ENCODE data around the gene NRAP. TPM values are rescaled to one million over a fixed set of nuclear protein-coding genes. Genes with fewer than 3 reads are reported as not detected.

NRAP gene
- total RNA-seq, 1 donor: not detected

DNA sequence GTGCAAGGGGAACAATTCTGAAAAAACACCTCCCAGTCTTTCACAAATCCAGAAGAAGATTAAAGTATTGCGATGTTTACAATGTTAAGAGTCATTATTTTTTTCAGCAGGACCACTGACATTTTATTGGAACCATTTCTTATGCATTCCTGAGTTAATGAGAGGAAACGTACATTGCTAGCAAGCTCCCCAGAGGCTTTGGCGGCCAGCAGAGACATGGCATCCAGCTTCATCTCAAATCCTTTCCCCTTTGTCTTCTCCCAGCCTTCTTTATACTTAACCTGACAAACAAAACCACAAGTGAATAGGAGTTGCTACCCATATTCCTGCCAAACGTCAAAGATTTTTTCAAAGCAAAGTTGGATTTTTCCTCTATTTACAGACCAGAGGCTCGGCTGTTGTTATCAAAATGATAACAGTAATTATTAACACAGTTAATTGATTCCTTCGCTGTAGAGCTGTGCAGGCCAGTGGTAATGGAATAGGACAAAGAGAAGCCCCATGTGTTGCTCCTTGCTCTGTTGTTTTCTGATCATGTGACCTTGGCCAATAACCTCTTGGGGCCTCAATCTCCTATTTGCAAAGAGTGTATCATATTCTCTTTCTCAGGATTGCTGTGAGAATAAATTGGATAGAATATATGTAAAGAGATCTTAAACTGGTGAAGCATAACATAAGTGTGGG is 32.0 kb downstream of the NRAP start:
- no peak overlapping the region for H3K4me3 ChIP-seq (ENCODE audit: low read length)

DNA sequence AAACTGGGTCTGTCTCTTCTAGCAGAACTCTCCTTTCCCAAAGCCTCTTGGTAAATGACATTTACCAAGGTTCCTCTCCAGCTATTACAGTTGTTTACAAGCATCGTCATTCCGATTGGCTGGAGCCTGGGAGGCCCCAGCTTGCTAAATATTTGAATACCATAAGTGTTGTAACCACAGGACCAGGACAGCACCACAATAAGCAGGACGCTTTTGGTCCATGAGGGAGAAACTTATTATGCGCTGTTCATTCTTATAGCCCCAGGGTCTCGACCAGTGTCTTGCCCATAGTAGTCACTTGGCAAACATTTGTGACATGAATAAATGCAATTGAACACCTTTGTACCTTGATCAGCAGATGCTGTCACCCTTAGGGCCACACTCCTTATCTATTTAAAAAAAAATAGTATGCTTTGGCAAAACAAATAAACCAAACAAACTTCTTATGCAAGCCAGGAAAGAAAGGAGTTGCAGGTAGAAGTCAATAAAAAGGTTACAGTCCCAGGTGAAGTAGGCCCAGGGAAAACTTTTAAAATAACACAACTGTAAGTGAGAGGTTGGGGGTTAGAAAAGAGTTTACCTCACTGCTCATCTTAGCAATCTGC is 32.8 kb downstream of the NRAP start:
- no peaks in the 10 kb centered on the region for H3K27me3 ChIP-seq (ENCODE audit: insufficient read depth, low read length)

More for the DNA sequence above, 32.0 kb downstream of the NRAP start:
- no peaks in the 10 kb centered on the region for H3K9me3 ChIP-seq (ENCODE audit: low read depth, low read length)
- H3K27me3 ChIP-seq (ENCODE audit: insufficient read depth, low read length): no peaks in the 10 kb centered on the region
- no peaks in the 10 kb centered on the region for H3K4me1 ChIP-seq (ENCODE audit: insufficient read depth, low read length)

DNA sequence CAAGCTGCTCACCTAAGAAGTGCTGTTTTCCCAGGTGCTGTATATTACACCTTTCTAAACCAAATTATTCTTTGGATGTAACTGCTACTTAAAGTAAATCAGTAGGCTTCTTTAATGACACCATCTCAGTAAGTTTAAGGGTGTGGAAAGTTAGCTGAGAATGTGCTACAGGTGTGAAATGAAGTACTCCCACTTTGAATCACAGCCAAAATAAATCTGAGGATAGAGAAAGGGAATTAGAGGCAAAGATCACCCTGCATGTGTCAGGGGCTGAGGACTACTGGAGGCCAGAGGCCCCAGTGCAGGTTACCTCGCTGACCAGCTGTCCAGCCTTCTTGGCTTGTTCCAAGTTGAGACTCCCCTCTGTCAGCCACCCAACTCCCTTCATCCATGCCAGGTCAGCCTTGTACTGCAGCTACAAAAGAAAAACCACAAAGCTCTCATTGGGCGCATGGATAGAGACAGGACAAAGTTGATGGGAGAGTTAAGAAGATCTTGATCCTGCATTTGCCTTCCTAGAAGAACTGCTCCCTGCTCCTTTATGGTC is 35.2 kb downstream of the NRAP start:
- no peaks in the 10 kb centered on the region for H3K27me3 ChIP-seq (ENCODE audit: insufficient read depth, low read length)
- no peaks in the 10 kb centered on the region for H3K4me1 ChIP-seq (ENCODE audit: insufficient read depth, low read length)
- no peak overlapping the region for H3K4me3 ChIP-seq (ENCODE audit: low read length)
- H3K9me3 ChIP-seq (ENCODE audit: low read depth, low read length): no peaks in the 10 kb centered on the region

More for the DNA sequence above, 32.8 kb downstream of the NRAP start:
- Histone ChIP-seq H3K9me3 (ENCODE audit: low read depth, low read length) (no peaks in the 10 kb centered on the region), H3K4me3 (ENCODE audit: low read length) (no peak overlapping the region), H3K4me1 (ENCODE audit: insufficient read depth, low read length) (no peaks in the 10 kb centered on the region)

DNA sequence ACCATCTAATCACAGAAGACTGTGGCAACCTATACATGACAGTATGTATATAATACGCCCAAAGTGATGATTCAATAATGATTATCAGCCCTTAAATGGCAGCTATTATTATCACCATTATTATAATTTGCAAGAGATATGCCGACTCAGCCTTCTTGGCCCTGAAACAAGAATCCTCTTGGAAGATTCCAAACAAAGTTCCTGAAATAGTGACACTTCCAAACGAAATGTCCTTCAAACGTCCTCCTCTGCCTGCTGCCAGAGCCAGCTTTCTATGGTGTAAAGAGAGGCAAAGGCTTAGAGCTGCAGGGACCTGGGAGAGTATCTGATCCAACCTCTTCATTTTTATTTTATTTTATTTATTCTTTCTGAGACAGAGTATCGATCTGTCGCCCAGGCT is 36.0 kb downstream of the NRAP start:
- H3K9me3 ChIP-seq (ENCODE audit: low read depth, low read length): no peaks in the 10 kb centered on the region
- no peaks in the 10 kb centered on the region for H3K4me1 ChIP-seq (ENCODE audit: insufficient read depth, low read length)
- H3K4me3 ChIP-seq (ENCODE audit: low read length): no peak overlapping the region
- H3K27me3 ChIP-seq (ENCODE audit: insufficient read depth, low read length): no peaks in the 10 kb centered on the region

DNA sequence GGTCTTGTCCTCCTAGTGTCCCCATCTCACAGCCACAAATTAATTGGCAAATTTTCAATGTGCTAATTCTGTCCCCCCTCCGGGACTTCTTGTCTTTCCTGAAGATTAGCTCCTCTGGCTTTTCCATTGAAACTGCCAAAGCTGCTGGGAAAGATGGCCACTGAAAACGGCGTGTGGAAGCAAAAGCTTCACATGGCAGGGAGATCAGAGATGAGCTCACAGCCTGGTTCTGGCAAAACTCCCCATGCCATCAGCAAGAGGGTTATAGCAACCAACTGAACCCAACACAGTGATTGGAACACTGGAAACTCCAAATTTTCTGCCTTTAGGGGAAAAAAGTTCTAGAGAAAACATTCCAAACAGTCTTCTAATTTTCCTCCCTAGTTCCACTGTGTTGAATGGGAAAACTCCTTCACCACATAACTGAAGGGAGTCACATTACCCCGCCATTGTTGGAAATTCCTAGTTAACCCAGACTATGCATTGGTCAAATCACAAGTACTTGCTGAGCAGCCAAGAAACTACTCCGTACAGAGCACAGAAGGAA is 37.0 kb downstream of the NRAP start:
- Histone ChIP-seq H3K9me3 (ENCODE audit: low read depth, low read length) (no peaks in the 10 kb centered on the region), H3K27me3 (ENCODE audit: insufficient read depth, low read length) (no peaks in the 10 kb centered on the region), H3K4me1 (ENCODE audit: insufficient read depth, low read length) (no peaks in the 10 kb centered on the region), H3K4me3 (ENCODE audit: low read length) (no peak overlapping the region)

DNA sequence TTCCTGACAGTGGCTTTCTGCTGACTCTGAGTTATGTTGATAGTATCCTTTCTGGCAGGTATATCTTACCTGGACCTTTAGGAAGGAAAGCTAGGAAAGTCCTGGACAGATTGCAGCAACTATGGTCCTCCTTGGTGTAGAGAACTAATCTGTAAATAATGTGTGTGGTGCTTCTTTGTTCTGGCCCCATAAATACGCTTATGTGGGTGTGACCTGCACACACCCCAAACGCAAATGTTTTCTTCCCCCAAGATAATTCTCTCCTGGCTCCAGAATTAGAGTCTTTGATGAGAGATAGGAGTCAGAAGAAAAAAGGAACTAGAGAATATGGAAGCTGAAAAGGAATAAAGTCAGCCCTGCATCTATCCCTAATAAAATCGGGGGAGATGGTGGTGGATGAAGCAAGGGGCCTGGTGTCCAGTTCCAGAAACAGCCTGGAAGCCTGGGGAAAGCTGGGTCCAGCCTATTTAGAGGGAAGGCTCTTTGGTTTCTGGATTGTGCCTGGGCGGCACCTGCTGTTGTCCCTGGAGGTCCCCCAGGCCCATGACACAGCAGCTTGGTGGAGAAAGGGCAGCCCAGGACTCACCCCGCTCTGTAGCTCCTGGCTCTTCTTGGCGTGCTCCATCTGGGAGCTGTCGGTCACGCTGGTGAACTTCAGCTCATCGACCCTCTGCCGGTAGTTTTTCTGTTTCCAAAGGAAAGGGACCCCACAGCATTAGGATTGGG is 38.2 kb downstream of the NRAP start:
- no peak overlapping the region for H3K4me3 ChIP-seq (ENCODE audit: low read length)
- no peaks in the 10 kb centered on the region for H3K4me1 ChIP-seq (ENCODE audit: insufficient read depth, low read length)
- no peaks in the 10 kb centered on the region for H3K27me3 ChIP-seq (ENCODE audit: insufficient read depth, low read length)
- H3K9me3 ChIP-seq (ENCODE audit: low read depth, low read length): no peaks in the 10 kb centered on the region

DNA sequence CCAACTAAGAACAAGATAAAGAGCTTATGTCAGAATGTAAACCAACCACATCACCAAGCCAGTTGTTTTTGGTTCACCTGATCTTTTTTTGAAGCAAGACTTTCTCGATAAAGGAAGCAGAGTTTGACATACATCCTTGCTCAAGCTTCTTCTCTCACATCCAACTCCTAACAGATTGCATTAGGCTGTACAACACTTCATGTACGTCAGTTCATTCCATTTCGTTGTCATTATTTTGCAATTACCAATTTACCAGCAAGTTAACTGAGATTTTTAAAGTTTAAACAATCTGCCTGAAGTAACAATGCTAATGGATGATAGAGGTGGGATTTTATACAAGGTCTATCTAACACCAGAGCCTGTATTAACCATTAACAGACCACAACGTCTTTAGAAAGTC is 41.0 kb downstream of the NRAP start:
- Histone ChIP-seq H3K27me3 (ENCODE audit: insufficient read depth, low read length) (peaks cover 4% of the 10 kb centered on the region), H3K4me1 (ENCODE audit: insufficient read depth, low read length) (no peaks in the 10 kb centered on the region), H3K4me3 (ENCODE audit: low read length) (no peak overlapping the region), H3K9me3 (ENCODE audit: low read depth, low read length) (no peaks in the 10 kb centered on the region)

DNA sequence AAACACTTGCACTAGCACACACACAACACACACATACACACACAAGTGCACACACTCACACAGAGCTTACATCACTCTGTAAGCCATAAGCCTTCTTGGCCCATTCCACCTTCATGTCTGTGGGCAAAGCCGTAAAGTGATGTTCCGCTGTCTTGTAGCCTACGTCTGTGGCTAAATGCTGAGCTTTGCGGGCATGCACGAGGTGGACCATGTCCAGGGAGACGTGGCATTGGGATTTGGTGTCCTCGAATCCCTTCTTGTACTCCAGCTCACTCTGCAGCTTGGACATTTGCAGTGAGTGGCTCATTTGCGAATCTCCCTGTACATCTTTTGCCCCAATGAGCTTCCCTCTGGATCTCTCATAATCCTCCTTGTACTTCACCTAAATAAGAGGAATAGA is 42.0 kb downstream of the NRAP start:
- peaks cover 11% of the 10 kb centered on the region for H3K27me3 ChIP-seq (ENCODE audit: insufficient read depth, low read length)
- H3K9me3 ChIP-seq (ENCODE audit: low read depth, low read length): no peaks in the 10 kb centered on the region
- no peak overlapping the region for H3K4me3 ChIP-seq (ENCODE audit: low read length)
- H3K4me1 ChIP-seq (ENCODE audit: insufficient read depth, low read length): no peaks in the 10 kb centered on the region

DNA sequence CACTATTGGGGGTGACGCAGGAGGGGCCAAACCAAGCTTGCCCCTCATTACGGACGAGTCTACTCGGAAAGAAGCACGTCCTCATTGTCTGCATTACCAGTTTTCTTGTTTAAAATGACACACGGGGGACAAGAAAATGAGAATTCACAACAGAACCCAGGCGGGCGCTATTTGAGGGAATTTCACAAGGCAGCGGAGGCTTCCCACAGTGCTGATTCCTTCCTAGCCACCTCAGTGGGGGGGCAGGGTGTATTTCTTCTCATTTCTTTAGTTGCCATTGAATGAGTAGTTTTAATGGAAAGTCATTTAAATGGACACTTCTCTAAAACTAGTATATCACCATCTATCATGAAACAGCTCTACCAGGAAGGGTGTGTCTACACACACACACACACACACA is 42.9 kb downstream of the NRAP start:
- no peak overlapping the region for H3K4me3 ChIP-seq (ENCODE audit: low read length)
- H3K27me3 ChIP-seq (ENCODE audit: insufficient read depth, low read length): peaks cover 14% of the 10 kb centered on the region
- H3K4me1 ChIP-seq (ENCODE audit: insufficient read depth, low read length): no peaks in the 10 kb centered on the region
- H3K9me3 ChIP-seq (ENCODE audit: low read depth, low read length): no peaks in the 10 kb centered on the region

DNA sequence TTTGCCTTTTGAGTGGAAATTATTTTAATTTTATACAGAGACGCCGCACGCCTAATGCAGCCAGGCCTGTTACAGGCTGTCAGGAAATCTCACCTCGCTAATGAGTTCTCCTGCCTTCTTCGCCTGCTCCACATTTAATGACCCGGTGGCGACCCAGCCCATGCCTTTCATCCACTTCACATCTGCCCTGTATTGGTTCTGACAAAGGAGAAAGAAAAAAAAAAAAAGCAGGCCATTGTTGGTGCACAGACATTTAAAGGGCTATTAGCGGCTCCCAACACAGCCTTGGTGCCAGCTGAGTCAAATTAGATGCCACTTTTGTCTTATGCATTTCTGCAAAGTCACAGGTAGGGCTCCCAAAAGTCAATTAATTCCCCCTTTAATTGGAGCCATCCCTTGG is 43.3 kb downstream of the NRAP start:
- Histone ChIP-seq H3K27me3 (ENCODE audit: insufficient read depth, low read length) (peaks cover 14% of the 10 kb centered on the region), H3K4me1 (ENCODE audit: insufficient read depth, low read length) (no peaks in the 10 kb centered on the region), H3K4me3 (ENCODE audit: low read length) (no peak overlapping the region), H3K9me3 (ENCODE audit: low read depth, low read length) (no peaks in the 10 kb centered on the region)

DNA sequence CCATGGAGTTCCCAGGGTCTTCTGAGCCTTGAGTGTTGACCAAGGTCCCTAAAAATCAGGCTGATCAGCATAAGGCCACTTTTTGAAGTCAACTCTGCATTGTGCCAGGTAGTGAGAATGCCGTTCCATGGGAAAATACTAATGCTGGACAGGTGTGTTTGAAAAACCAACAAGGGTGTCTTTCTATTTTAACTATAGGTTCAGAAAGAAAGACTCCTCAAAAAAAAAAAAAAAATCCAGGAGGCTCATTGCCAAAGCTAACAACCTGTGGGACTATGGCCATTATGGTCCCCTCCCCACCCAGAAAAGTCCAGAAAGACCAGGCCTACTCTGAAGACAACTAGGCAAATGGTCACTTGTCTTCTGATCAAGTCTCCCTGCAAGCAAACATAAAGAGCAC is 44.4 kb downstream of the NRAP start:
- Histone ChIP-seq H3K4me3 (ENCODE audit: low read length) (no peak overlapping the region), H3K9me3 (ENCODE audit: low read depth, low read length) (no peaks in the 10 kb centered on the region), H3K4me1 (ENCODE audit: insufficient read depth, low read length) (no peaks in the 10 kb centered on the region)

DNA sequence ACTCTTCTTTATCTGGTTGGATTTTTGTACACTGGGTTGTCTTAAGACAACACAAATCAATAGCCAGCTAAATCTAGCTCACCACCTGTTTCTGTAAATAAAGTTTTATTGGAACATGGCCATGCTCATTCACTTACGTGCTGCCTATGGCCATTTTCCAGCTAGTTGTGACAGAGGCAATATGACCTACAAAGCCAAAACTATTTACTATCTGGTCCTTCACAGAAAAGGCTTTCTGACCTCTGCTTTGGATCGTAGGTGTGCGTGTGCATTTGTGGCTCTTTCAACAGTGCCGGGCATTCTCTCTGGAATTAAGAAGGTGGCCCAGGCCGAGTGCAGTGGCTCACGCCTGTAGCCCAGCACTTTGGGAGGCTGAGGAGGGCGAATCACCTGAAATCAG is 45.5 kb downstream of the NRAP start:
- Histone ChIP-seq H3K27me3 (ENCODE audit: insufficient read depth, low read length) (peaks cover 14% of the 10 kb centered on the region), H3K4me3 (ENCODE audit: low read length) (no peak overlapping the region), H3K4me1 (ENCODE audit: insufficient read depth, low read length) (no peaks in the 10 kb centered on the region), H3K9me3 (ENCODE audit: low read depth, low read length) (no peaks in the 10 kb centered on the region)

More for the DNA sequence above, 44.4 kb downstream of the NRAP start:
- peaks cover 14% of the 10 kb centered on the region for H3K27me3 ChIP-seq (ENCODE audit: insufficient read depth, low read length)

DNA sequence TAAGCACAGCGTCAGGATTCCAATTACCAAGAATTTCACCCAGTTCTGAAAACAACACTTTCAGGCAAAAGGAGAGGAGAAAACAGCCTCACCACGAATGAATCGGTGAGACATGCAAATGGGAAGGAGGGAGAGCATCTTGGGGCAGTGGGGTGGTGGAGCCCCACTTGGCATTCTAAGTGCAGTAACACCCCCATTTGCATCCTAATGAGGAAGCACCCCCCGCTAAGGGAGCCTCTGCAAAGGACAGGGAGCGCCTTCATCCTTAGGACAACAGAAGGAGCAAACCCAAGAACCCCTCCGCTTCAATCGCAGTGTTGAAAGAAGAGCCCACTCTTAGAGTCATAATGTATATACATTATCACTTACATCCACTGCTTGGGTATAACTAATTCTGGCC is 46.8 kb downstream of the NRAP start:
- peaks cover 14% of the 10 kb centered on the region for H3K27me3 ChIP-seq (ENCODE audit: insufficient read depth, low read length)
- H3K9me3 ChIP-seq (ENCODE audit: low read depth, low read length): no peaks in the 10 kb centered on the region
- H3K4me1 ChIP-seq (ENCODE audit: insufficient read depth, low read length): no peaks in the 10 kb centered on the region
- no peak overlapping the region for H3K4me3 ChIP-seq (ENCODE audit: low read length)

DNA sequence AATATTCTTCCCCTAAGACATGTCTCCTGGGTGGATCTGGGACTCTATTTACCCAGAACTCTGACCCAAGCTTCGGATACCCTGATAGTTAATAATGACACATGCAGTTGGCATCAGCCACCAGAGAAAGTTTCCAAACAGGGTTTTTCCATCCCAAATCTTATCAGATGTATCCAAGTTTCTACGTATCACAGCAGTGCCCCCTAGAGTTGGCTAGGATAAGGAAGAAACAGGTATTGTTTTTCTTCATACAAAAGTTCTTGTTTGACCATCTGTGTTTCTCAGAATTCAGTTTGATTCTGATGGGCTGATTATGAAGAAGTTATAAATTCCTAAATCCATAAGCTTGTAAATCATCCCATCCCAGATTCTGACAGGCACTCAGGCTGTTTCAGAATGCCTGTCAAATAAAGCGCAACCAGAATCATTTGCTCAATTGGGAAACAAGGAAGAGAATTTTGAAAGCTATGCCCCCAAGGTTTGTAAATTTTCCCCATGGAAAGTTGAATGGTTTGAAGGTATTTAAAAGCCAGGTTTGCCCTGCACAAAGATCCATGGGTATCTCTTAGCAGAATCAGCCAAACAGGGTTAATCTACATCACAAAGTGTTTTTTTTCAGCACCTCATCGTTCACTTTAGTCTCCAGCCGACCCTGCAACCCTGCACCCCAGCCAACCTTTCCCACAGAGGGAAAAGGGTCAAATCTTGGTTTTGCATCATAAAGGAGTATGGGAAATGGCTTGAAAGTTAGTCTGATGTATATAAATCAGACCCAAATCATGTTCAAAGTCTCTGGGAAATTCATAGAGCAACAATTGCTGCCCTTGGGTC is 47.4 kb downstream of the NRAP start:
- no peaks in the 10 kb centered on the region for H3K9me3 ChIP-seq (ENCODE audit: low read depth, low read length)
- no peak overlapping the region for H3K4me3 ChIP-seq (ENCODE audit: low read length)
- peaks cover 14% of the 10 kb centered on the region for H3K27me3 ChIP-seq (ENCODE audit: insufficient read depth, low read length)
- H3K4me1 ChIP-seq (ENCODE audit: insufficient read depth, low read length): no peaks in the 10 kb centered on the region
